Endothelial cell (in vitro differentiated cells): ENCODE measurements around the gene TRABD2A. TPM values are rescaled to one million over a fixed set of nuclear protein-coding genes. Genes with fewer than 3 reads are reported as not detected.

Experiments
- DNase-seq: peaks from one replicate; pipeline ENCODE4 v3.0.0; 2021; ENCODE audit warnings: low spot score
- H3K27ac Mint-ChIP-seq: one replicate; pipeline ENCODE4 v1.8.0; 2021; ENCODE audit warnings: mixed read lengths, inconsistent platforms; ENCODE audit not compliant: unreplicated experiment
- H3K27me3 Mint-ChIP-seq: one replicate; pipeline ENCODE4 v1.8.0; 2021; ENCODE audit warnings: mild to moderate bottlenecking, moderate library complexity, mixed read lengths, inconsistent platforms; ENCODE audit not compliant: unreplicated experiment
- H3K36me3 Mint-ChIP-seq: one replicate; pipeline ENCODE4 v1.8.0; 2021; ENCODE audit warnings: mild to moderate bottlenecking, low read depth, mixed read lengths, inconsistent platforms; ENCODE audit not compliant: unreplicated experiment
- H3K4me1 Mint-ChIP-seq: one replicate; pipeline ENCODE4 v1.8.0; 2021; ENCODE audit warnings: mild to moderate bottlenecking, mixed read lengths, inconsistent platforms; ENCODE audit not compliant: unreplicated experiment
- H3K4me3 Mint-ChIP-seq: one replicate; pipeline ENCODE4 v1.8.0; 2021; ENCODE audit warnings: mild to moderate bottlenecking, mixed read lengths, inconsistent platforms; ENCODE audit not compliant: unreplicated experiment
- H3K9me3 Mint-ChIP-seq: one replicate; pipeline ENCODE4 v1.8.0; 2021; ENCODE audit warnings: mixed read lengths, inconsistent platforms; ENCODE audit not compliant: unreplicated experiment
- total RNA-seq: library from RNA; stranded (reverse); fragmentation: NEBNext Ultra II Directional; extraction: Animal tissue kit (Norgen Biotek cat#: 25700); gene quantifications from one replicate; pipeline ENCODE4 v1.2.1, GENCODE V29; 2021; ENCODE audit not compliant: unreplicated experiment
- TF ChIP-seq, protein P1 (sequence below): fragments of 200-600 bp; sonication (generic); IDR thresholded peaks from one replicate; pipeline ENCODE4 v1.5.0; 2021; ENCODE audit warnings: antibody characterized with exemption; ENCODE audit not compliant: unreplicated experiment

Gene TRABD2A
- total RNA-seq, 1 donor from 2014 or later: 7.2 TPM

DNA sequence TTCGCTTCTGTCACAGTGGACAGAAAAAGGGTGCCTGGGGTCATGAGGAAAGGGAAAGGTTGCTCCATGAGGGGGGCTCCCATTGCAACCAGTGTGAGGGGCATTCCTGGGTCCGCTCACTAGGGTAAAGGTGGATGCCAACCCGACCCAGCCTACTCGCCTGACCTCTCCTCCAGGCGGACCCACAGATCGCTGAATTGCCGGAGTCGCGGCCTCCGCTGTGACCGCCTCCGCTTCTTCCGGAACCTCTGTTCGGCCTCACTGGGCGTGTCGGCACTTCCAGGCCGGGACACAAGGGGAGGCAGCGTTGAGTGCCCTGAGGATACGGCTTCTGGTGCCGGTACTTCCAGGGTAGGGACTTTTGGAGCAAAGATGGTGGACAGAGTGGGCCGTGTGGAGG is 57.1 kb downstream of the TRABD2A start:
- TF ChIP-seq, protein P1, sequence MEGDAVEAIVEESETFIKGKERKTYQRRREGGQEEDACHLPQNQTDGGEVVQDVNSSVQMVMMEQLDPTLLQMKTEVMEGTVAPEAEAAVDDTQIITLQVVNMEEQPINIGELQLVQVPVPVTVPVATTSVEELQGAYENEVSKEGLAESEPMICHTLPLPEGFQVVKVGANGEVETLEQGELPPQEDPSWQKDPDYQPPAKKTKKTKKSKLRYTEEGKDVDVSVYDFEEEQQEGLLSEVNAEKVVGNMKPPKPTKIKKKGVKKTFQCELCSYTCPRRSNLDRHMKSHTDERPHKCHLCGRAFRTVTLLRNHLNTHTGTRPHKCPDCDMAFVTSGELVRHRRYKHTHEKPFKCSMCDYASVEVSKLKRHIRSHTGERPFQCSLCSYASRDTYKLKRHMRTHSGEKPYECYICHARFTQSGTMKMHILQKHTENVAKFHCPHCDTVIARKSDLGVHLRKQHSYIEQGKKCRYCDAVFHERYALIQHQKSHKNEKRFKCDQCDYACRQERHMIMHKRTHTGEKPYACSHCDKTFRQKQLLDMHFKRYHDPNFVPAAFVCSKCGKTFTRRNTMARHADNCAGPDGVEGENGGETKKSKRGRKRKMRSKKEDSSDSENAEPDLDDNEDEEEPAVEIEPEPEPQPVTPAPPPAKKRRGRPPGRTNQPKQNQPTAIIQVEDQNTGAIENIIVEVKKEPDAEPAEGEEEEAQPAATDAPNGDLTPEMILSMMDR: no peak
- H3K4me1 Mint-ChIP-seq: no peaks in the 10 kb centered on the region
- no peak for DNase-seq
- H3K27me3 Mint-ChIP-seq: peaks cover 1% of the 10 kb centered on the region
- no peak overlapping the region for H3K27ac Mint-ChIP-seq
- no peak overlapping the region for H3K4me3 Mint-ChIP-seq
- no peaks in the 10 kb centered on the region for H3K9me3 Mint-ChIP-seq
- H3K36me3 Mint-ChIP-seq: no peaks in the 10 kb centered on the region

DNA sequence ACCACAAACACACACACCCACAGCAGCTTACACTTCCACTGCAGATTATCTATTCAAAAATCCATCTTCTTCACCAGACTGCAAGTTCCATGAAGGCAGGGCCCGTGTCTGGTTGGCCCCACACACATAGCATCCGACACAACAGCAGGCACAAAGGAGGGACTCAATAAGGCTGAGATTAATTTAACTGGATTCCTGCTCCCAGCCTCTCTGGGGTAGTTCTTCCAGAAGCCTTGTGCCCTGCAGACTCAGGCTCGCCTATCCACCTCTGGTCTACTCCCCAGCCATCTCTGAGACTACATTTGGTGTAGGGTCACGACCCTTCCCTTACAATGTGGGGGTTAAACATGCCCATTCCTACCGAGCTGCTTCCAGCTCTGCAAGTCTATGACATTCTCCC is 57.7 kb downstream of the TRABD2A start:
- DNase-seq: no peak
- Mint-ChIP-seq H3K27me3 (peaks cover 1% of the 10 kb centered on the region), H3K9me3 (no peaks in the 10 kb centered on the region), H3K4me1 (no peaks in the 10 kb centered on the region), H3K4me3 (no peak overlapping the region), H3K27ac (no peak overlapping the region), H3K36me3 (no peaks in the 10 kb centered on the region)
- TF ChIP-seq, protein P1: no peak

DNA sequence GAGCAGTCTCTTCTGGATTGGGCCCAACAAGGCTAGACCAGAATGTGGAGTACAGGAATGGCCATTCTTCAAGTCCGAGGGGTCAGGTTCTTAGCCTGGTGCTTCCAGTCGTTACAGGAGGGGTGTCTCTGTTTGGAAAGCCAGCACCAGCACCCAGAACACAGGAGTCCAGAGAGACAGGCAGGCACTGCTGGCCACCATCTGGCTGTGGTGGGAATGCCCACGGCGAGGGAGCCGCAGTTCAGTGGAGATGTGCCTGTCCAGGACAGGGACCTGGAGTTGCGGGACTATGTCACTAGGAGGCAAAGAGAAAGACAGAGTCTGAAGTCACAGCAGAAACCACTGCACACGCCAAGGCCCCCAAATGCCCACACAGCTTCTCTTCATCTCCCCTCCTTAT is 59.1 kb downstream of the TRABD2A start:
- no peaks in the 10 kb centered on the region for H3K36me3 Mint-ChIP-seq
- peaks cover 1% of the 10 kb centered on the region for H3K27me3 Mint-ChIP-seq
- no peak overlapping the region for H3K27ac Mint-ChIP-seq
- TF ChIP-seq, protein P1: no peak
- no peak for DNase-seq
- H3K4me3 Mint-ChIP-seq: no peak overlapping the region
- no peaks in the 10 kb centered on the region for H3K9me3 Mint-ChIP-seq
- H3K4me1 Mint-ChIP-seq: no peaks in the 10 kb centered on the region

DNA sequence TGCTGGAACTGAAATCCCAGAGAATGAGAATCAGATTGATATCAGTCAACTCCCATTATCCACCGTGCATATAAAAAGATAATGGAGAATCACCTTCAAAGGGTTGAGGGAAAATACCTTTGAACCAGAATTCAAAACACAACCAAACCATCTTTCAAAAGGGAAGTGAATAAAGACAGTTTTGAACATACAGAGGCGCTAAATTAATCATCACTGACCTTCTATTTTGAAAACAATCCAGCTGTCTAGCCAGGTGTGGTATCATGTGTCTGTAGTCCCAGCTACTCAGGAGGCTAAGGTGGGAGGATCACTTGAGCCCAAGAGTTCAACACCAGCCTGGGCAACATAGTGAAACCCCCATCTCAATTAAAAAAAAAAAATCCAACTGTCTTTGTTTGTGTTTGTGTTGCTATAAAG is 63.6 kb downstream of the TRABD2A start:
- TF ChIP-seq, protein P1: no peak

DNA sequence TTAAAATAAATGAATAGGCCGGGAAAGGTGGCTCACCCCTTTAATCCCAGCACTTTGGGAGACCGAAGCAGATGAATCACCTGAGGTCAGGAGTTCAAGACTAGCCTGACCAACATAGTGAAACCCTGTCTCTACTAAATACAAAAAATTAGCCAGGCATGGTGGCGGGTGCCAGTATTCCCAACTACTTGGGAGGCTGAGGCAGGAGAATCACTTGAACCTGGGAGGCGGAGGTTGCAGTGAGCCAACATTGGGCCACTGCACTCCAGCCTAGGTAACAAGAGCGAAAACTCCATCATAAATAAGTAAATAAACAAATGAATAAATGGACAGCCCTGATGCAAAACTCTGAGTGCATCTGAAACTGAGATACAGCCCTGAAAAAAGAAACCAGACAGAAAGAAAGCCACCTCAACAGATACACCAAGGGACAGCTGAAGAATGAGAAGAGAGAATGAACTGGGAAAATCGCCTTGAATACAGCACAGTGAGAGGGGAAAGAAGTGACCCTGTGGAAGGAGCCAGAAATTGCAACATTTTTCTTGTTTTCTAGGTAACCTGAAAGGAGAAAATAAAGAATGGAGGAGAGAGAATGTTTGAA is 64.4 kb downstream of the TRABD2A start:
- TF ChIP-seq, protein P1: no peak
- no peaks in the 10 kb centered on the region for H3K27me3 Mint-ChIP-seq
- no peaks in the 10 kb centered on the region for H3K9me3 Mint-ChIP-seq
- DNase-seq: no peak
- H3K27ac Mint-ChIP-seq: no peak overlapping the region
- H3K4me1 Mint-ChIP-seq: no peaks in the 10 kb centered on the region
- no peak overlapping the region for H3K4me3 Mint-ChIP-seq
- H3K36me3 Mint-ChIP-seq: no peaks in the 10 kb centered on the region

More for the DNA sequence above, 63.6 kb downstream of the TRABD2A start:
- Mint-ChIP-seq H3K36me3 (no peaks in the 10 kb centered on the region), H3K9me3 (no peaks in the 10 kb centered on the region), H3K4me3 (no peak overlapping the region), H3K4me1 (no peaks in the 10 kb centered on the region), H3K27me3 (no peaks in the 10 kb centered on the region), H3K27ac (no peak overlapping the region)
- DNase-seq: no peak
